Rectal smooth muscle tissue (tissue), 1 donor: ENCODE results near the gene TTLL8.

ENCODE experiments used
- H3K27ac ChIP-seq: one replicate; pipeline ENCODE4 v1.7.0; 2013; ENCODE audit warnings: low read depth, low read length, inconsistent platforms
- H3K27me3 ChIP-seq: one replicate; pipeline ENCODE4 v1.7.0; 2013; ENCODE audit warnings: low read length; ENCODE audit not compliant: control insufficient read depth, insufficient read depth
- H3K36me3 ChIP-seq: one replicate; pipeline ENCODE4 v1.7.0; 2013; ENCODE audit warnings: low read length; ENCODE audit not compliant: control insufficient read depth, insufficient read depth
- H3K4me1 ChIP-seq: one replicate; pipeline ENCODE4 v1.7.0; 2013; ENCODE audit warnings: low read length; ENCODE audit not compliant: control insufficient read depth, insufficient read depth
- H3K4me3 ChIP-seq: one replicate; pipeline ENCODE4 v1.7.0; 2013; ENCODE audit warnings: low read length
- H3K9ac ChIP-seq: one replicate; pipeline ENCODE4 v1.7.0; 2013; ENCODE audit warnings: low read length

The TTLL8 gene

DNA sequence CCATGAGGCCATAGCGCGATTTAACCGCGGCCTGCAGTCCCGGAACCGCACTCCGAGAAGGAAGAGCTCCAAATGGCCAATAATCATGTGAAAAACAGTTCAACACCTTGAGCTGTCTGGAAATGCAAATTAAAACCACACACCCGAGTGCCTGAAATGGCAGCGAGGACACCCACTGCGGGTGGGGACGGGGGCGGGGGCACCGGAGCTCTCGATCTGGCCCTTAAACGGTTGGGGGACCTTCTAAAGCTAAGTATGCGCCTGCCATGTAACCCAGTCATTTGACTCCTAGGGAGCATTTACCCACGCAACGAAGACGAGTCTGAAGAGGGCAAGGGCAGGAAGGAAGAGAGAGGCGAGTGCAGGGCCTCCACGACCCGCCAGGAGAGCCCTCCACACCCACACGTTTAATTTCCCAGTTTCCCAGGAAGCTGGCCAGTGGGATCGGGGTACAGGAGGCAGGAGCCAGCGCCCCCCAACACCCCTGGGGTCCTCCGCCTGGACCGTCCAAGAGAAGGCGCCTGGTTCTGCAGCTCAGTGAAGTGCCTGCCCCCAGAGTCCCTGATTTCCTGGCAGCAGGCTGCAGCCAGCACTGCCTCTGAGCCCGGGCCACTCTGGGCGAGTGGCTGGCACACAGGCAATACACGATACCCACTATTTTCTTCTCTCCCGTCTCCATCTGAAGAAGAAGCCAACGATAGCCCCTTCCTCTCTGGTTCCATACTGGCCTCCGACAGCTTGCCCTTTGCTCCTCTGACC, 1.7 kb downstream of the TTLL8 start:
- H3K9ac ChIP-seq = no peak overlapping the region
- H3K36me3 ChIP-seq = no peaks in the 10 kb centered on the region
- no peak overlapping the region for H3K4me3 ChIP-seq
- no peaks in the 10 kb centered on the region for H3K4me1 ChIP-seq
- H3K27ac ChIP-seq = no peak overlapping the region
- H3K27me3 ChIP-seq = peaks cover 2% of the 10 kb centered on the region

- Histone ChIP-seq H3K27ac (no peak overlapping the region), H3K4me1 (no peaks in the 10 kb centered on the region), H3K36me3 (no peaks in the 10 kb centered on the region), H3K27me3 (peaks cover 2% of the 10 kb centered on the region), H3K4me3 (no peak overlapping the region), H3K9ac (no peak overlapping the region)
These were observed 4.2 kb downstream of the TTLL8 start for GRCh38 chr22:50053861-50054260.

DNA sequence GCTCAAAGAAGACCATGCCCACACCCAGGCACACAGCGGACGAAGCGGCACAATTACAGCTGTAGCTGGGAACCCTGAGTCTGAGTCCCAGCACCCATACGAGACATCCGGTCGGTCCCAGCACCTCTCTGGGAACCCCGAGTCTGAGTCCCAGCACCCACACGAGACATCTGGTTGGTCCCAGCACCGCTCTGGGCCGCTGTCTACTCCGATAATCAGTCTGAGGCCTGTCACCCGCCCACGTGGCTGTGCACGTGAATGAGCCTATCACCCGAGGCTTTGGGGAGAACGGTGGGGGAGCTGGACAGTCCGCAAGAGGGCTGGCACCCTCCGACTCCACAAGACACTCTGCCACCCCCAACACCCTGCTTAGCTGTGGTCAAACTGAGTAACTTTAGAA, 6.2 kb downstream of the TTLL8 start:
- H3K9ac ChIP-seq = no peak overlapping the region
- peaks cover 2% of the 10 kb centered on the region for H3K27me3 ChIP-seq
- H3K4me3 ChIP-seq = no peak overlapping the region
- no peaks in the 10 kb centered on the region for H3K36me3 ChIP-seq
- no peak overlapping the region for H3K27ac ChIP-seq
- no peaks in the 10 kb centered on the region for H3K4me1 ChIP-seq

DNA sequence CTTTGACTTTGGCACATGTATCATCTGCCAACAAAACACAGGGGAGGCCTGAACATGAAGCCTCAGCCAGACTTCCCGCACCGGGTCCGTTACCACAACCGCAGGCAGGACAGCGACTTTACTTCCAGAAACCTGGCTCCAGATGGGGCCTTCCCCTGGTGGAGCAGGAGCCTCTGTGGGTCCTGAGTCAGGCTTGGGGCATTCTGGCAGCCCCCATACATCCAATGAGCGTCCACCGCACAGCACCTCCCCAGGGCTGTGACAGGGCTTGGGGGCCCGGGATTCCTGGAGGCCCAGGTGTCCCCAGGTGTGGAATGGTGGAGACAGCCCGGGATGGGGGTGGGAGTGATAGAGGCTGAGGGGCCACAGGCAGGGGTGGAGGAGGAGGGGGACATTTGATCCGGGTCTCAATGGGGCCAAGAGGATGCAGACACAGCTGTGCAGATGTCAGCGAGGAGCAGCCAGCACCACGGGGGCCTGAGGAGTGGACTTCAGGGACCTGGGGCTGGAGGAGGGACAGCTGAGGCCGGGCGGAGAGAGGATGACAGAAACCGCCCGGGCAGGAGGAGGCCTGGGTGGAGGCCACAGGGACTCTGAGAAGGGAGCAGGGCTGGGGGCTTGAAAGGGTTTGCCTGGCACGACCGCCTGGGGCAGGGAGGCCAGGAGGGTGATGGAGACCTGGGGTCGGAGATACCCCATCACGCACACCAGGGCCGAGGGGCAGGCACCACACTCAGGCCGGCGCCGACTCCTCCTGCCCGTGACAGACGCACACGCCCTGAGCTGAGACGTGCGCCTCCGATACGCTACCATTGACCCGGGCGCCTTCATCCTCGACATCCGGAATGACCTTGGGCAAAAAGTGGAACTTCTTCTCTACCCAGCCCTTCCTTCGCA, 8.6 kb downstream of the TTLL8 start:
- H3K27ac ChIP-seq = no peak overlapping the region
- H3K4me1 ChIP-seq = no peaks in the 10 kb centered on the region
- H3K4me3 ChIP-seq = no peak overlapping the region
- H3K27me3 ChIP-seq = no peaks in the 10 kb centered on the region
- H3K9ac ChIP-seq = no peak overlapping the region
- no peaks in the 10 kb centered on the region for H3K36me3 ChIP-seq

GRCh38 chr22:50048836-50049235, 9.3 kb downstream of the TTLL8 start:
- Histone ChIP-seq H3K4me1 (no peaks in the 10 kb centered on the region), H3K4me3 (no peak overlapping the region), H3K9ac (no peak overlapping the region)

DNA sequence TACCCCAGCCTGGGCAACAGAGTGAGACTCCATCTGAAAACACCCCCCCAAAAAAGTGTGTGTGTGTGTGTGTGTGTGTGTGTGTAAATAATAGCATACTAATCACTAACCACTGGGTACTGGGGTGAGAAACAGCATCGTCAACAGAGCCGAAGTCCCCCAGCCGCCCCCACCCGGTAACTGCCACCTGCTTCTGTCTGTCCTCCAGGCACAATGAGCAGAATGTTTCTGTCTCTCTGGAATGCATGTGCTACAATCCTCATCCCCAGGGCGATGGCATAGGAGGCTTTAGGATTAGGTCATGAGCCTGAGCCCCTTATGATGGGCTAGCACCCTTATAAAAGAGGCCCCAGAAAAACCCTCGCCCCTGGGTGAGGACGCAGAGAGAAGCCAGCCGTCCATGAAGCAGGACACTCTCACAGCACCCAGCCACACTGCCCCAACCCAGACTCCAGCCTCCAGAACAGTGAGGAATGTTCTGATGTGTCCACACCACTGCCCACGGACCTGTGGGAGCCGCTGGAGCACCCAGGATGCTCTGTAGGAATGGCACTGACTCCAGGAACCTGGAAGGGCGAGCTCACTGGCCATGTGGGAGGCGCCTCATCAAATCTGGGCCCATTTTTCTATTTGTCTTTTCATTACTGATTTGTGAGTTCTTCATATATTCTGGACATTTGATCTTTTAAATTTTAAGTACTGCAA, 9.9 kb downstream of the TTLL8 start:
- Histone ChIP-seq H3K4me1 (no peaks in the 10 kb centered on the region), H3K27me3 (no peaks in the 10 kb centered on the region), H3K27ac (no peak overlapping the region), H3K36me3 (no peaks in the 10 kb centered on the region), H3K4me3 (no peak overlapping the region), H3K9ac (no peak overlapping the region)

More at GRCh38 chr22:50048836-50049235, 9.3 kb downstream of the TTLL8 start:
- Histone ChIP-seq H3K27ac (no peak overlapping the region), H3K36me3 (no peaks in the 10 kb centered on the region), H3K27me3 (no peaks in the 10 kb centered on the region)

- no peaks in the 10 kb centered on the region for H3K4me1 ChIP-seq
- H3K27ac ChIP-seq = no peak overlapping the region
- H3K9ac ChIP-seq = no peak overlapping the region
- no peak overlapping the region for H3K4me3 ChIP-seq
- H3K36me3 ChIP-seq = no peaks in the 10 kb centered on the region
- no peaks in the 10 kb centered on the region for H3K27me3 ChIP-seq
These were observed 10.8 kb downstream of the TTLL8 start for GRCh38 chr22:50047346-50047745.

DNA sequence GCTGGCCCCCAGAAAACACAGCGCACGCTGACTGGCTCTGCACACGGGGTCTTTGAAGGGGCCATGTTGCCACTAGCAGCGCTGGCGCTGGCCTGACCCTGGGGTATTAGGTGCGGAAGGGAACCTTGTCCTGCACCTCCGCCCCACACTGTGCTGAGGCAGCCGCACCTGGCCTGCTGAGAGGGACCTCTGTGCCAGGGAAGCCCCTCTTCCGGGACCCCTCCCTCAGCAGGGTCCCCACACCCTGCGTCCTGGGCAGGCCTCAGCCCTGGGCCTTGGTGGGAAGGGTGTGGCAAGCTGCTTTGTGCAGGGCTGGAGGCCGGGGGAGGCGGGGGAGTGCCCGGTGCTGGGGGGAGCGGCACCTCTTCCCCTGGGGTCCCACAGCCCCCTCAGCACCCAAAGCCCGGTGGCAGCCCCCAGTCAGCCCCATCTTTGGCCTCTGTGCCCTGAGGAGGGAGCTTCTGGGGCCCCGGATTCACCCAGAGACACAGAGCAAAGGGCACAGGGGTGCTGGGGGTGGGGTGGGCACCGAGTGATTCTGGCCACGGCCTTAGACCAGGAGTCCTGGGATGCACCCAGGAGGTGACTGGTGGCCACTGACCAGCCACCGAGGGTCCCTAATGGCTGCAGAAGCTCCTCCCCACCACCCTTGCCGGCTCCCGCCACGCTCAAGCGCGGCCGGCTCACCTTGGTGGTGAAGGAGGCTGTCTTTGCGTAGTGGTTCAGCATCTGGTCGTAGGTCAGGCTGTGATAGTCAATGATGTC, 11.4 kb downstream of the TTLL8 start:
- Histone ChIP-seq H3K36me3 (no peaks in the 10 kb centered on the region), H3K4me1 (no peaks in the 10 kb centered on the region), H3K27ac (no peak overlapping the region), H3K4me3 (no peak overlapping the region), H3K9ac (no peak overlapping the region), H3K27me3 (no peaks in the 10 kb centered on the region)

- Histone ChIP-seq H3K36me3 (no peaks in the 10 kb centered on the region), H3K27ac (no peak overlapping the region), H3K9ac (no peak overlapping the region), H3K4me3 (no peak overlapping the region), H3K4me1 (no peaks in the 10 kb centered on the region), H3K27me3 (no peaks in the 10 kb centered on the region)
These were observed 12.1 kb downstream of the TTLL8 start for GRCh38 chr22:50046019-50046415.

GRCh38 chr22:50045211-50046018, 12.7 kb downstream of the TTLL8 start:
- H3K27ac ChIP-seq = no peak overlapping the region
- no peaks in the 10 kb centered on the region for H3K4me1 ChIP-seq
- H3K4me3 ChIP-seq = no peak overlapping the region
- H3K27me3 ChIP-seq = no peaks in the 10 kb centered on the region
- no peaks in the 10 kb centered on the region for H3K36me3 ChIP-seq
- H3K9ac ChIP-seq = no peak overlapping the region

DNA sequence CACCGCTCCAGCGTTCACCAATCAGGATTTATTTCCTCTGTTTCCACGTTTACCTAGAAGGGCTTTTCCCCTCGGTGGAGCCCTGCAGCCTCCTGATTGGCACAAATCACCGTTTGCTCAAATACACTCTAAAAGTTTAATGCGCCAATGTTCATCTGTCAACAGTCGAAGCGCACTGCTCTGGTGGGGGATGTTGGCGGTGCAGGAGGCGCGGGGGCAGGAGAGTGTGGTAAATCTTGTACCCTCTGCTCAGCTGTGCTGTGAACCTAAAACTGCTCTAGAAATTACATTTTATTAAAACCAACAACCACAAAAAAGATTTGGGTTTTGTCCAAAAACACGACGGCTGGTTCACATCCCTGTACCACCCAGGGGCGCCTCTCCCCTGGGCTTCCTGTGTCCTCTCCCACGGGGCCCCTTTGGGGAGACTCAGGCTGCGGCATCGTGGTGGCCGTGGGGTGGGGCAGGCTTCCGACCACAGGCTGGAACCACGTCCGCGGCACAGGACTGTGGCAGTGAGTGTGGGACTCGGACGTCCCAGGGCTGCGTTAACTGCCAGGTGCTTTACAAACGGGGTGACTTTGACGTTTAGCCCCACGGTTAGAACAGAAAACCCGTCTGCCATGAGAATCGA, 13.5 kb downstream of the TTLL8 start:
- Histone ChIP-seq H3K9ac (no peak overlapping the region), H3K27me3 (no peaks in the 10 kb centered on the region)

More for the DNA sequence above, 13.5 kb downstream of the TTLL8 start:
- no peak overlapping the region for H3K27ac ChIP-seq
- no peaks in the 10 kb centered on the region for H3K36me3 ChIP-seq
- H3K4me1 ChIP-seq = no peaks in the 10 kb centered on the region
- no peak overlapping the region for H3K4me3 ChIP-seq
